ENCODE data around the gene ZNF90. TPM values are rescaled to one million over a fixed set of nuclear protein-coding genes. Genes with fewer than 3 reads are reported as not detected.

Gene ZNF90
- total and polyA plus RNA-seq, 2 of the 4 experiments (the other 2 are of a cell fraction), result 0.36 to 0.38 TPM

GRCh38 chr19:20167651-20168122, 89.9 kb downstream of the ZNF90 start:
- Histone ChIP-seq H3K4me3 (ENCODE audit: insufficient read depth, low read depth, low read length) (peak overlapping the region; percentile 58), H2AFZ (replicated peaks; ENCODE audit: low read length, poor library complexity) (peak overlapping the region; percentile 97), H3K9ac (ENCODE audit: low read depth, low read length) (peak overlapping the region; percentile 64), H3K27ac (ENCODE audit: insufficient read depth, low read length) (peak overlapping the region; percentile 65), H3K4me2 (ENCODE audit: low read depth, low read length) (peak overlapping the region; percentile 12), H4K20me1 (ENCODE audit: insufficient read depth, low read length) (no peaks in the 10 kb centered on the region), H2AK9ac (replicated peaks; ENCODE audit: low read depth, low read length, poor library complexity) (peak overlapping the region; percentile 76), H3K14ac (replicated peaks; ENCODE audit: low read depth, low read length) (no peak overlapping the region; the same call in 1 of the 2 replicates), H4K91ac (ENCODE audit: insufficient read depth, low read depth, low read length) (no peak overlapping the region), H2BK15ac (ENCODE audit: low read depth, low read length) (no peak overlapping the region), H2BK20ac (ENCODE audit: low read depth, low read length) (no peak overlapping the region), H4K8ac (ENCODE audit: low read depth in 2 of 2, low read length in 2 of 2) (peak overlapping the region; percentile 27 to 67; a peak in 2 of 4 replicates), H2BK120ac (ENCODE audit: low read depth, low read length) (no peak overlapping the region), H3K9me3 (ENCODE audit: control insufficient read depth, insufficient read depth, low read length) (peaks cover 6% of the 10 kb centered on the region; the same call in 1 of the 2 replicates), H4K5ac (ENCODE audit: low read depth, low read length) (no peak overlapping the region), H3K27me3 (ENCODE audit: control insufficient read depth, insufficient read depth, low read length) (no peaks in the 10 kb centered on the region), H3K4me1 (ENCODE audit: control insufficient read depth, insufficient read depth, low read length) (0 out of 2 replicates have a peak, but pooled peaks cover 1% of the 10 kb centered on the region), H3K4ac (ENCODE audit: low read depth, low read length) (peak overlapping the region; percentile 4; the same call in 1 of the 2 replicates), H2BK5ac (ENCODE audit: low read depth, low read length, poor library complexity, severe bottlenecking) (peak overlapping the region; percentile 61), H3K18ac (ENCODE audit: low read depth, low read length) (no peak overlapping the region), H3K9me1 (ENCODE audit: insufficient read depth, low read length) (no peaks in the 10 kb centered on the region), H3K56ac (ENCODE audit: extremely low read depth, insufficient read depth, low read length) (0 out of 2 replicates have a peak overlapping the region, but pooled peaks have one; percentile 32), H3K79me1 (ENCODE audit: low read depth in 1 of 2, low read length in 2 of 2) (peaks cover 0 to 9% of the 10 kb centered on the region in 2 experiments; a peak in 3 of 4 replicates), H2AK5ac (ENCODE audit: low read depth, low read length) (no peak overlapping the region), H3K23ac (ENCODE audit: low read depth, low read length) (no peak overlapping the region), H3K36me3 (ENCODE audit: control insufficient read depth, insufficient read depth, low read length) (peaks cover 17% of the 10 kb centered on the region)
- peak; percentile 52 for DNase-seq
- peak; percentile 27 for ATAC-seq (ENCODE audit: low read depth)
- POLR2A ChIA-PET (ENCODE audit: unreplicated experiment), result no interaction called here
- intact Hi-C loops (cut with micrococcal nuclease) (loop anchor here (1.0 kb wide), 1 partner anchor 115 kb away; no protein-coding TSS in a partner anchor), dilution Hi-C loops (cut with HindIII; ENCODE audit: low sequenced_read_pairs, unreplicated experiment) (no loop called here), in situ Hi-C loops (cut with MboI; ENCODE audit: low sequenced_read_pairs) (no loop called here)
- WGBS, 2 experiments (ENCODE audit: extremely low coverage in 2 of 2, insufficient read length in 1 of 2), result 23% methylated on average over 4 of the region's 22 CpGs; no CpG with 5 or more reads in 1 of the 2 experiments
- TF ChIP-seq MAFK (IDR thresholded peaks at IDR 0.05; ENCODE audit: low read depth, low read length) (no peak), CTCF (conservative IDR thresholded peaks at IDR 0.05; ENCODE audit: low read depth, low read length) (no peak), CHD1 (IDR thresholded peaks at IDR 0.05; ENCODE audit: low read depth, low read length) (no peak), RCOR1 (IDR thresholded peaks at IDR 0.05; ENCODE audit: insufficient replicate concordance, low read length) (no peak), ELK1 (IDR thresholded peaks at IDR 0.05; ENCODE audit: borderline replicate concordance, low read depth, low read length) (no peak)
- BruUV-seq (replicated peaks), result no TSS peak
- CTCF ChIA-PET, result no interaction called here

Small RNAs within 50 kb of the gene (microRNA-seq; reads per million reads assigned to microRNA genes)
- gene AC006539.3 (ENCODE audit: insufficient read depth, insufficient read length), result not detected

Small RNAs within 50 kb of the gene (small RNA-seq; reads per million reads assigned to genes)
- gene AC006539.3, result 0 reads per million in 5 experiments

Other genes with a start within 250 kb of the ZNF90 start
- gene ZNF253, start 212.1 kb upstream of the ZNF90 start, total RNA-seq (2012; rRNA removed), result 3.4 and 3.6 TPM in 2 replicates
- 0.63 and 0.74 TPM in 2 replicates for gene ZNF253, start 212.1 kb upstream of the ZNF90 start, polyA plus RNA-seq (2012; rRNA removed)
- 8.9 and 10.6 TPM in 2 replicates for gene ZNF93, start 177.1 kb upstream of the ZNF90 start, total RNA-seq (2012; rRNA removed)
- gene ZNF93, start 177.1 kb upstream of the ZNF90 start, polyA plus RNA-seq (2012; rRNA removed), result 2.7 and 3.7 TPM in 2 replicates
- 2.2 and 4.8 TPM in 2 replicates for gene ZNF682, start 38.5 kb upstream of the ZNF90 start, total RNA-seq (2012; rRNA removed)
- gene ZNF682, start 38.5 kb upstream of the ZNF90 start, polyA plus RNA-seq (2012; rRNA removed), result 1.3 and 1.7 TPM in 2 replicates
- gene ZNF486, start 89.2 kb downstream of the ZNF90 start, total RNA-seq (2012; rRNA removed), result 4.1 and 6.9 TPM in 2 replicates
- gene ZNF486, start 89.2 kb downstream of the ZNF90 start, polyA plus RNA-seq (2012; rRNA removed), result 1.6 and 2.2 TPM in 2 replicates